WTC11 (cell line): ENCODE data around the gene FBXO2.

Source experiments
- CREM ChIP-seq: sonication (generic); formaldehyde crosslinking; IDR thresholded peaks from 2 replicates; pipeline ENCODE4 v1.8.1; 2022; ENCODE audit warnings: mild to moderate bottlenecking, missing genetic modification reagents, moderate library complexity
- NR2C2 ChIP-seq: sonication (generic); formaldehyde crosslinking; IDR thresholded peaks from 2 replicates; pipeline ENCODE4 v1.8.0; 2022; ENCODE audit warnings: mild to moderate bottlenecking, missing genetic modification reagents
- NR3C1 ChIP-seq: sonication (generic); formaldehyde crosslinking; conservative IDR thresholded peaks from 2 replicates; pipeline ENCODE4 v1.8.1; 2023; ENCODE audit warnings: low read depth, mild to moderate bottlenecking, missing genetic modification reagents
- PRRX2 ChIP-seq: fragments of 250-450 bp; sonication (Bioruptor Pico); IDR thresholded peaks from 2 replicates; pipeline ENCODE4 v1.8.0; 2021; ENCODE audit warnings: mild to moderate bottlenecking
- SMAD3 ChIP-seq: sonication (generic); formaldehyde crosslinking; IDR thresholded peaks from 2 replicates; pipeline ENCODE4 v1.8.0; 2022; ENCODE audit warnings: missing genetic modification reagents, mild to moderate bottlenecking, borderline replicate concordance
- SMAD4 ChIP-seq: sonication (generic); formaldehyde crosslinking; IDR thresholded peaks from 2 replicates; pipeline ENCODE4 v1.8.0; 2022; ENCODE audit warnings: mild to moderate bottlenecking, missing genetic modification reagents
- SP1 ChIP-seq: sonication (generic); formaldehyde crosslinking; conservative IDR thresholded peaks from 2 replicates; pipeline ENCODE4 v1.8.1; 2022; ENCODE audit warnings: missing genetic modification reagents
- TP53 ChIP-seq: sonication (generic); formaldehyde crosslinking; IDR thresholded peaks from 2 replicates; pipeline ENCODE4 v1.8.1; 2023; ENCODE audit warnings: mild to moderate bottlenecking, missing genetic modification reagents
- ZNF396 ChIP-seq: fragments of 250-450 bp; sonication (Bioruptor Pico); IDR thresholded peaks from 2 replicates; pipeline ENCODE4 v1.8.0; 2021; ENCODE audit warnings: mild to moderate bottlenecking, moderate library complexity, borderline replicate concordance
- TF ChIP-seq, protein P1 (sequence below): sonication (generic); formaldehyde crosslinking; IDR thresholded peaks from 2 replicates; pipeline ENCODE4 v1.8.0; 2022; ENCODE audit warnings: mild to moderate bottlenecking, missing genetic modification reagents
- TF ChIP-seq, protein P2 (sequence below): fragments of 250-450 bp; sonication (Bioruptor Pico); IDR thresholded peaks from 2 replicates; pipeline ENCODE4 v1.9.0; 2021; ENCODE audit warnings: mild to moderate bottlenecking, borderline replicate concordance
- TF ChIP-seq, protein P3 (sequence below): fragments of 200-600 bp; IDR thresholded peaks from 2 replicates; pipeline ENCODE4 v1.8.0; 2022; ENCODE audit warnings: antibody characterized with exemption
- TF ChIP-seq, protein P4 (sequence below): sonication (generic); formaldehyde crosslinking; IDR thresholded peaks from 2 replicates; pipeline ENCODE4 v1.8.1; 2023; ENCODE audit warnings: mild to moderate bottlenecking, missing genetic modification reagents

DNA sequence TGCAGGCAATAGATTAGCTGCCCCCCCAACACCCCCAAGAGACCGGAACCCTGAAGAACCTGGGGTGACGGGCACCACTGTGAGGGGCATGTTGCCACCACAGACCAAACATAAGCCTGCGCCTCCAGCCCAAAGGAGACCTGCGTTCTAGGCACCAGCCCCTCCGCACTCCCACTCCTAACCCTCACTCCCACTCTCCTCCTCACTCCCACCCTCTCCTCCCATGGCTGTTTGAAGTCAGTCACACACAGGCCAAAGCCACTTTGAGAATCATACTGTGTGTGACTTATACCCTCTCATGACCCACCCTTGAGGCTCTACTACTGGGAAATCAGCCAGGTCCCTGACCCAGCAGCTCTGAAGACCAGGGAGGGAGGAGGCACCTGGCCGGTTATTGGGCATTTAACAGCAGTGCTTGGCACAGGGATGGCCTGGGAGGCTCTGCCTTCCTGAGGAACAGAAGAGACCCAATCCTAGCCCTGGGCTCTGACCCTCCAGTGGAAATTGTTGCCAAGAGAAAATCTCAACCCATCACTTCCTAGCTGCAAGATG, 43.5 kb downstream of the FBXO2 start:
- TF ChIP-seq, protein P1, sequence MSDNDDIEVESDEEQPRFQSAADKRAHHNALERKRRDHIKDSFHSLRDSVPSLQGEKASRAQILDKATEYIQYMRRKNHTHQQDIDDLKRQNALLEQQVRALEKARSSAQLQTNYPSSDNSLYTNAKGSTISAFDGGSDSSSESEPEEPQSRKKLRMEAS (CRISPR knock-in tag) = no peak
- TF ChIP-seq SMAD4 (no peak), PRRX2 (no peak), CREM (CRISPR knock-in tag) (no peak), TP53 (CRISPR knock-in tag) (no peak), ZNF396 (CRISPR knock-in tag) (no peak), SMAD3 (CRISPR knock-in tag) (no peak), SP1 (CRISPR knock-in tag) (no peak), NR3C1 (no peak), NR2C2 (CRISPR knock-in tag) (no peak)
- TF ChIP-seq, protein P2, sequence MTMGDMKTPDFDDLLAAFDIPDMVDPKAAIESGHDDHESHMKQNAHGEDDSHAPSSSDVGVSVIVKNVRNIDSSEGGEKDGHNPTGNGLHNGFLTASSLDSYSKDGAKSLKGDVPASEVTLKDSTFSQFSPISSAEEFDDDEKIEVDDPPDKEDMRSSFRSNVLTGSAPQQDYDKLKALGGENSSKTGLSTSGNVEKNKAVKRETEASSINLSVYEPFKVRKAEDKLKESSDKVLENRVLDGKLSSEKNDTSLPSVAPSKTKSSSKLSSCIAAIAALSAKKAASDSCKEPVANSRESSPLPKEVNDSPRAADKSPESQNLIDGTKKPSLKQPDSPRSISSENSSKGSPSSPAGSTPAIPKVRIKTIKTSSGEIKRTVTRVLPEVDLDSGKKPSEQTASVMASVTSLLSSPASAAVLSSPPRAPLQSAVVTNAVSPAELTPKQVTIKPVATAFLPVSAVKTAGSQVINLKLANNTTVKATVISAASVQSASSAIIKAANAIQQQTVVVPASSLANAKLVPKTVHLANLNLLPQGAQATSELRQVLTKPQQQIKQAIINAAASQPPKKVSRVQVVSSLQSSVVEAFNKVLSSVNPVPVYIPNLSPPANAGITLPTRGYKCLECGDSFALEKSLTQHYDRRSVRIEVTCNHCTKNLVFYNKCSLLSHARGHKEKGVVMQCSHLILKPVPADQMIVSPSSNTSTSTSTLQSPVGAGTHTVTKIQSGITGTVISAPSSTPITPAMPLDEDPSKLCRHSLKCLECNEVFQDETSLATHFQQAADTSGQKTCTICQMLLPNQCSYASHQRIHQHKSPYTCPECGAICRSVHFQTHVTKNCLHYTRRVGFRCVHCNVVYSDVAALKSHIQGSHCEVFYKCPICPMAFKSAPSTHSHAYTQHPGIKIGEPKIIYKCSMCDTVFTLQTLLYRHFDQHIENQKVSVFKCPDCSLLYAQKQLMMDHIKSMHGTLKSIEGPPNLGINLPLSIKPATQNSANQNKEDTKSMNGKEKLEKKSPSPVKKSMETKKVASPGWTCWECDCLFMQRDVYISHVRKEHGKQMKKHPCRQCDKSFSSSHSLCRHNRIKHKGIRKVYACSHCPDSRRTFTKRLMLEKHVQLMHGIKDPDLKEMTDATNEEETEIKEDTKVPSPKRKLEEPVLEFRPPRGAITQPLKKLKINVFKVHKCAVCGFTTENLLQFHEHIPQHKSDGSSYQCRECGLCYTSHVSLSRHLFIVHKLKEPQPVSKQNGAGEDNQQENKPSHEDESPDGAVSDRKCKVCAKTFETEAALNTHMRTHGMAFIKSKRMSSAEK (CRISPR knock-in tag) = no peak
- TF ChIP-seq, protein P3, sequence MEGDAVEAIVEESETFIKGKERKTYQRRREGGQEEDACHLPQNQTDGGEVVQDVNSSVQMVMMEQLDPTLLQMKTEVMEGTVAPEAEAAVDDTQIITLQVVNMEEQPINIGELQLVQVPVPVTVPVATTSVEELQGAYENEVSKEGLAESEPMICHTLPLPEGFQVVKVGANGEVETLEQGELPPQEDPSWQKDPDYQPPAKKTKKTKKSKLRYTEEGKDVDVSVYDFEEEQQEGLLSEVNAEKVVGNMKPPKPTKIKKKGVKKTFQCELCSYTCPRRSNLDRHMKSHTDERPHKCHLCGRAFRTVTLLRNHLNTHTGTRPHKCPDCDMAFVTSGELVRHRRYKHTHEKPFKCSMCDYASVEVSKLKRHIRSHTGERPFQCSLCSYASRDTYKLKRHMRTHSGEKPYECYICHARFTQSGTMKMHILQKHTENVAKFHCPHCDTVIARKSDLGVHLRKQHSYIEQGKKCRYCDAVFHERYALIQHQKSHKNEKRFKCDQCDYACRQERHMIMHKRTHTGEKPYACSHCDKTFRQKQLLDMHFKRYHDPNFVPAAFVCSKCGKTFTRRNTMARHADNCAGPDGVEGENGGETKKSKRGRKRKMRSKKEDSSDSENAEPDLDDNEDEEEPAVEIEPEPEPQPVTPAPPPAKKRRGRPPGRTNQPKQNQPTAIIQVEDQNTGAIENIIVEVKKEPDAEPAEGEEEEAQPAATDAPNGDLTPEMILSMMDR = no peak
- TF ChIP-seq, protein P4, sequence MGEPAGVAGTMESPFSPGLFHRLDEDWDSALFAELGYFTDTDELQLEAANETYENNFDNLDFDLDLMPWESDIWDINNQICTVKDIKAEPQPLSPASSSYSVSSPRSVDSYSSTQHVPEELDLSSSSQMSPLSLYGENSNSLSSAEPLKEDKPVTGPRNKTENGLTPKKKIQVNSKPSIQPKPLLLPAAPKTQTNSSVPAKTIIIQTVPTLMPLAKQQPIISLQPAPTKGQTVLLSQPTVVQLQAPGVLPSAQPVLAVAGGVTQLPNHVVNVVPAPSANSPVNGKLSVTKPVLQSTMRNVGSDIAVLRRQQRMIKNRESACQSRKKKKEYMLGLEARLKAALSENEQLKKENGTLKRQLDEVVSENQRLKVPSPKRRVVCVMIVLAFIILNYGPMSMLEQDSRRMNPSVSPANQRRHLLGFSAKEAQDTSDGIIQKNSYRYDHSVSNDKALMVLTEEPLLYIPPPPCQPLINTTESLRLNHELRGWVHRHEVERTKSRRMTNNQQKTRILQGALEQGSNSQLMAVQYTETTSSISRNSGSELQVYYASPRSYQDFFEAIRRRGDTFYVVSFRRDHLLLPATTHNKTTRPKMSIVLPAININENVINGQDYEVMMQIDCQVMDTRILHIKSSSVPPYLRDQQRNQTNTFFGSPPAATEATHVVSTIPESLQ = no peak
